Mucosa of descending colon (tissue), 3 donors: ENCODE measurements around the gene CLTCL1. TPM values are rescaled to one million over a fixed set of nuclear protein-coding genes. Genes with fewer than 3 reads are reported as not detected.

Experiments
- ATAC-seq: fragments of 200-7000 bp; cut with Tn5 transposase; one replicate; pipeline ENCODE4 v1.9.1; 2020; ENCODE audit warnings: mild to moderate bottlenecking, moderate library complexity
- DNase-seq, 3 donors: peaks; one replicate each; pipeline ENCODE4 v3.0.0-alpha.2; 2020
- H3K36me3 ChIP-seq: fragments of 200-600 bp; one replicate; pipeline ENCODE4 v1.8.0; 2021; ENCODE audit warnings: low read depth, mild to moderate bottlenecking
- H3K4me1 ChIP-seq: fragments of 200-600 bp; one replicate; pipeline ENCODE4 v1.8.0; 2021; ENCODE audit warnings: low read depth, mild to moderate bottlenecking
- H3K4me3 ChIP-seq: fragments of 200-600 bp; one replicate; pipeline ENCODE4 v1.8.0; 2021; ENCODE audit warnings: mild to moderate bottlenecking
- H3K9me3 ChIP-seq: fragments of 200-600 bp; one replicate; pipeline ENCODE4 v1.8.0; 2021; ENCODE audit warnings: mild to moderate bottlenecking
- CTCF ChIP-seq: fragments of 200-600 bp; IDR thresholded peaks from one replicate; pipeline ENCODE4 v1.8.0; 2022; ENCODE audit warnings: antibody characterized with exemption, mild to moderate bottlenecking
- intact Hi-C, 2 donors: fragments of 100-400 bp; cut with DNase I in 1 of 2; cut with micrococcal nuclease in 1 of 2; formaldehyde crosslinking; loops; one replicate each; pipeline versions ENCODE4 v1.11.0 to v1.11.1; 2022; cut with DNase I, micrococcal nuclease
- total RNA-seq, 3 donors: library from RNA; stranded (reverse); fragmentation: NEBNext Ultra II Directional in 2 of 3; extraction: Animal tissue kit (Norgen Biotek cat#: 25700) in 2 of 3; gene quantifications; one replicate each; pipeline versions ENCODE4 v1.2.1 to v1.2.4, GENCODE V29; 2021 to 2023
- donor health status: DM: no; HTN: no; CAD: no; lungs with moderate emphysema.
- donor health status: DM: no; HTN: no; CAD: no.
- donor health status: DM: no; HTN: yes; CAD: no.

CLTCL1 gene
- total RNA-seq, 3 donors from 2014 or later = 3.0 to 5.9 (median 5.7) TPM

DNA sequence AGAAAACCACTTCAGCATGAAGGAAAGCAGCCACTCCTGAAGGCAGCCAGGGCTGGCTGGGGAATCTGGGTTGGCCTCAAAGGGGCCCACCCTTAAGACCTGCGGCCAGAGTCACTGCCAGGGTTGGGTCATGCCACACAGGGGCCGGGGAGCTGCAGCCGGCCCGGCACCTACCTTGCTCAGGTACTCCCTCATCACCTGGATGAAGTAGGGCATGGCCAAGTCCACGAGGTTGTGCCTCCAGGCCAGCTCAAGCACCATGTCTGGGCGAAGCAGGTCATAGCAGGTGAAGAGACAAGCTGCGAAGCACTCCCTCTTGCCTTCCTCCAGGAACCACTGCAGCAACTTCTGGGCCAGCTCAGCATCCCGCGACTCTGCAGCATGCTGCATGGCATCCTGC, 108.3 kb downstream of the CLTCL1 start:
- intact Hi-C loops = no loop called here
- DNase-seq (no peak), ATAC-seq (no peak)
- H3K4me1 ChIP-seq = peaks cover 5% of the 10 kb centered on the region
- TF ChIP-seq CTCF = no peak
- no peaks in the 10 kb centered on the region for H3K36me3 ChIP-seq
- H3K4me3 ChIP-seq = no peak overlapping the region
- no peaks in the 10 kb centered on the region for H3K9me3 ChIP-seq

- ATAC-seq (no peak), DNase-seq (no peak)
- peaks cover 8% of the 10 kb centered on the region for H3K4me1 ChIP-seq
- TF ChIP-seq CTCF = no peak
- intact Hi-C loops = no loop called here
- H3K4me3 ChIP-seq = no peak overlapping the region
- no peaks in the 10 kb centered on the region for H3K9me3 ChIP-seq
- H3K36me3 ChIP-seq = no peaks in the 10 kb centered on the region
These were observed 108.9 kb downstream of the CLTCL1 start for GRCh38 chr22:19182472-19183157.

- Histone ChIP-seq H3K4me1 (peaks cover 14% of the 10 kb centered on the region), H3K9me3 (no peaks in the 10 kb centered on the region), H3K36me3 (no peaks in the 10 kb centered on the region), H3K4me3 (no peak overlapping the region)
- DNase-seq (peak in 1 of 3 donors; percentile 16), ATAC-seq (no peak)
- intact Hi-C loops = no loop called here
- no peak for TF ChIP-seq CTCF
These were observed 109.6 kb downstream of the CLTCL1 start for GRCh38 chr22:19181786-19182471.

DNA sequence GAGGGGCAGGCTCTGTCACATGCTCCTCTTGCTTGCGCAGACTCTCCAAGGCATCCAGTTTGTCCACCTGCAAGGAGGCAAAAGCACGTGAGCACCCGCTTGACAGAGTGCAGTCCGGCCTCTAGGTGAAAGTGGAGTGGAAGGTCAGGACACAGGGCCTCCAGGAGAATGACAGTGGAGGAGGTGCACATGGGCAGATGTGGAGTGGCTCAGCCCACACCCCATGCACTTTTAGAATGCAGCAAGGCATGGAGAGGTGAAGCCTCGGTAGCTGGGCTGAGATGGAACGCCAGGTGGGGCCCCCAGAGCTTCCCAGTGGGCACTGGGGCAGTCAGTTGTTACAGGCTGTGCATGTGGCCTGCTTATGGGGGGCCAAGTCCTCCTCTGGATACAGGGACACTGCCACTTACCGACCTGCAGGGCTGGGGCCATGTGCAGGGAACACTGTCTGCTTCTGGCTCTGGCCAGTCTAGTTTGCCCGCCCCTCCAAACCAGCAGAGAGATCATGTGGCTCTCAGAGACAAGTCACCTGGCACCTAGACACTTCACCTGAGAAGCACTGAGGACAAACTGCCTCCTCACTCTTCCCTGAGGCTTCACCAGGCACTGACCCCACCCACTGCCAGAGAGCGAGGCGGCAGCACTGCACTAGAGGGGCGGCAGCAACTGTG, 110.6 kb downstream of the CLTCL1 start:
- no peaks in the 10 kb centered on the region for H3K36me3 ChIP-seq

DNA sequence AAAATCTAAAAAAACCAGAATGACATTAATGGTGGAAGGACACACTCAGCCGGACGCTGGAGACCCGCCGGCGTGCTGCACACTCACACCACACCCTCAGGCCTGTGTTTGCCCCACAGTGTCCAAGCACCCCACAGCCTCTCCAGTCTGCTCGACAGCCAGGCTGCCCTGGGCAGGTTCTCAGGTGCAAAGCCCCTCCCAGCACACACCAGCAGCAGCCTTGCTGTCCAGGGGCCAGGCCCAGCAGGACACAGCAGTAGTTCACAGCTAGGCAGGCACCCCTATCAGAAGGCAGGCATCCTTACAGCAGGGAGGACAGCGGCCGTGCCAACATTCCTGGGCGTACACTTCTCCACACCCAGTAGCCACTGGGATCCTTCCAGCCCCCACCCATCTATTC, 111.3 kb downstream of the CLTCL1 start:
- Histone ChIP-seq H3K4me1 (peaks cover 14% of the 10 kb centered on the region), H3K4me3 (no peak overlapping the region), H3K36me3 (no peaks in the 10 kb centered on the region), H3K9me3 (no peaks in the 10 kb centered on the region)
- intact Hi-C loops = no loop called here
- TF ChIP-seq CTCF = no peak
- ATAC-seq (no peak), DNase-seq (peak in 2 of 3 donors; percentile 39 to 53)

More for the DNA sequence above, 110.6 kb downstream of the CLTCL1 start:
- Histone ChIP-seq H3K4me1 (peaks cover 14% of the 10 kb centered on the region), H3K9me3 (no peaks in the 10 kb centered on the region), H3K4me3 (no peak overlapping the region)
- ATAC-seq (no peak), DNase-seq (peak in 1 of 3 donors; percentile 30)
- intact Hi-C loops = no loop called here
- TF ChIP-seq CTCF = no peak
